NCI-H748 (cell line): Measurements from ENCODE around the gene HDAC4.

ENCODE experiments used
- DNase-seq: peaks from one replicate; lab custom pipeline; 2025; ENCODE audit not compliant: unreplicated experiment; lab: John Stamatoyannopoulos, UW

HDAC4 gene

DNA sequence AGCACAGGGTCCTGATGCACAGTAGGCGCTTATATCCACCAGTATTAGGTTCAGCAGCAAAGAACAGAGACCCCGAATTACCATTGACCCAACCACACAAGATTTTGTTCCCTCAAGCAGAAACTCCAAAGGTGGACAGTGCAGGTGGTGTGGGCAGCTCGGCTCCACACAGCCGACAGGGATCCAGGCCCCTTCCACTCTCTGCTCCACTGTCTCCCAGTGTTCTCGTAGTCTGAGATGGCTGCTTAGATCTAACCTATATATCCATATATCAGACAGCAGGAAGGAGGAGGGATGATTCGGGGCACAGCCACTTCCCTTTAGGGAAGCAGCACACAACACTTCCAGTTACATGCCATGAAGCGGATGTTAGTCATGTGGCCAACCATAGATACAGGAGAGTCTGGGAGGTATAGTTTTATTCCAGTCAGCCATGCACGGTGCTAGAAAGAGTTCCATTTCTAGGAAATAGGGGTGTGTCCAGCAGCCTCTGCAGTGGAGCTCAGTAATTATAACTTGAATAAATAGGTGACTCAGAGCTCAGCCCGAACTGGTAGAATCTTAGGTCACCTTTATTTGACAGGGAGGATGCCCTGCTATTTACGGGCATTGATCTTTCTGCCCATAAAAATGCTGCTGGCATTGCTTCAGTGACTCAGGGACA lies 394.1 kb downstream of the HDAC4 start:
- no peak for DNase-seq

DNA sequence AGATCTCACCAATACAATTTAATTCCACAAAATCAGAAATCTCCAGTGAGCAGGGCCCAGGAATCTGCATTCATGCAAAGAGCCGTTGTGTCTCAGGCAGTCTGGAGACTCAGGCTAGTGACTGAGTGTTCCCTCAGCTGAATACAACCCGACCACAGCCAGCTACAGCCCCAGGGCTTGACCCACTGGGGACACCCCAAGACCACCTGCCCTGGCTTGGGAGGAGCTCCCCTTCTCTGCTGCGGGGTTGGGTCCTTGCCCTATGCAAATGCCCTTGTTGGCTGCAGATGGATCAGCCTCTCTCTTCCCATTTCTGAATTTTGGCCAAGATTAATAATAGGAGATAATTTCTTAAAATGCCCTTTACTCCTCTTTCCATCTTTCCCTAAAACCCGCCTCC lies 395.2 kb downstream of the HDAC4 start:
- no peak for DNase-seq

DNA sequence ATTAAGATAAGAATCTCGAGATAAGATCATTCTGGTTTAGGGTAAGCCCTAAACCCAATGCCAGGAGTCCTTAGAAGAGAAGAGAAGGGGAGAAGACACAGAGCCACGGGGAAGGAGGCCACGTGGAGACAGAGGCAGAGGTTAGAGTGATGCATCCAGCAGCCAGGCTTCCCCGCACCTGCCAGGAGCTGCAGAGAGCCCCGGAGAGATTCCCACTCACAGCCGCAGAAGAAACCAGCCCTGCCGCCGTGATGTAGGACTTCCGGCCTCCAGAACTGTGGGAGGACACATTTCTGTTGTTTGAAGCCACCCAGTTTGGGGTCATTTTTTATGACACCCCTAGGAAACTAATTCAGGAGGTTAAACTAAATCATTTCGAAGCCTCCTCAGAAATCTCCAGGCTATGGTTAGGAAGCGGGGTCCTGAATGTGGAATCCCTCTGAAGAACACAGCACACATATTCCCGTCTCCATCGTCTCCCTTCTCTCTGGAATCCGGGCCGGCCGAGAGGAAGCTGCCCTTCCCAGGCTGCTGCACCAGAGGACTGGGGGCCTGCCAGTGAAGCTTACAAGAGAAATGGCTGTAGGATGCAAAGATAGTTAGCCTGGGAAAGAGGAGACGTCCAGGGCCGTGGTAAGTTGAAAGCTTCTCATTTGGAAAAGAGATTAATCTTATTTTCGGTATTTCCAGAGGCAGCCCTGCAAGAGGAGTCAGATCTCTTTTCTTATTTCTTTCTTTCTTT lies 396.4 kb downstream of the HDAC4 start:
- DNase-seq: no peak

GRCh38 chr2:239003624-239004273 lies 397.1 kb downstream of the HDAC4 start:
- no peak for DNase-seq

GRCh38 chr2:239002954-239003623 lies 397.7 kb downstream of the HDAC4 start:
- peak; percentile 9 for DNase-seq

GRCh38 chr2:239002591-239002953 lies 398.2 kb downstream of the HDAC4 start:
- DNase-seq: no peak

- DNase-seq: no peak
Measured at GRCh38 chr2:239001794-239002193, 399.0 kb downstream of the HDAC4 start.

- DNase-seq: no peak
Measured at GRCh38 chr2:239000500-239001073, 400.2 kb downstream of the HDAC4 start.

GRCh38 chr2:239000089-239000488 lies 400.7 kb downstream of the HDAC4 start:
- no peak for DNase-seq

DNA sequence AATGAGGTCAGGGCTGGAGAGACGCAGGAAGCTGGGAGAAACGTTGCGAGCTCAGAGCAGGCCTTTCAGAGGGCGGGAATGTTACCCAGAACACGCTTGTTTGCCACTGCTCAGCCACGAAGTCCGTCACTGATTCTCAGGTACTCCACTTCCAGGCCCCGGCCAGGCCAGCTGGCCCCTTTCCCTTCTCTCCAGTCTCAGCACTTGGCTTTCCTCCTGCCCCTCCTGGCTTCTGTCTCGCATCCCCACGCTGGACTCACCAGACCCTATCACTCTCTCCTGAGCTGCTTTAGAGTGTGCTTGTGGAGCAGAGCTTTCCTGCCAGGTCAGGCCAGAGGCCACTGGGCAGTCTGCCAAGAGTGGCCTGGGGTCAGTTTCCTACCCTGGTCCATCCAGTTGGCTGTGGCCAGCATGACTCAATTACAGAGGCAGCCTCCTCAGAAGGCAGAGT lies 401.5 kb downstream of the HDAC4 start:
- no peak for DNase-seq

GRCh38 chr2:238998801-238999200 lies 402.0 kb downstream of the HDAC4 start:
- no peak for DNase-seq
